GM21825 (cell line): ENCODE data around the gene FYCO1.
"Not testable (repeated sequence)": the region's sequence is repeated elsewhere in the genome, so short reads cannot be mapped to it uniquely, and the experiment has no call there.

Source experiments
- ATAC-seq: cut with Tn5 transposase; IDR thresholded peaks from one replicate; pipeline ENCODE4 v1.9.1; 2021; ENCODE audit warnings: mild to moderate bottlenecking, moderate library complexity; ENCODE audit not compliant: unreplicated experiment

The FYCO1 gene

DNA sequence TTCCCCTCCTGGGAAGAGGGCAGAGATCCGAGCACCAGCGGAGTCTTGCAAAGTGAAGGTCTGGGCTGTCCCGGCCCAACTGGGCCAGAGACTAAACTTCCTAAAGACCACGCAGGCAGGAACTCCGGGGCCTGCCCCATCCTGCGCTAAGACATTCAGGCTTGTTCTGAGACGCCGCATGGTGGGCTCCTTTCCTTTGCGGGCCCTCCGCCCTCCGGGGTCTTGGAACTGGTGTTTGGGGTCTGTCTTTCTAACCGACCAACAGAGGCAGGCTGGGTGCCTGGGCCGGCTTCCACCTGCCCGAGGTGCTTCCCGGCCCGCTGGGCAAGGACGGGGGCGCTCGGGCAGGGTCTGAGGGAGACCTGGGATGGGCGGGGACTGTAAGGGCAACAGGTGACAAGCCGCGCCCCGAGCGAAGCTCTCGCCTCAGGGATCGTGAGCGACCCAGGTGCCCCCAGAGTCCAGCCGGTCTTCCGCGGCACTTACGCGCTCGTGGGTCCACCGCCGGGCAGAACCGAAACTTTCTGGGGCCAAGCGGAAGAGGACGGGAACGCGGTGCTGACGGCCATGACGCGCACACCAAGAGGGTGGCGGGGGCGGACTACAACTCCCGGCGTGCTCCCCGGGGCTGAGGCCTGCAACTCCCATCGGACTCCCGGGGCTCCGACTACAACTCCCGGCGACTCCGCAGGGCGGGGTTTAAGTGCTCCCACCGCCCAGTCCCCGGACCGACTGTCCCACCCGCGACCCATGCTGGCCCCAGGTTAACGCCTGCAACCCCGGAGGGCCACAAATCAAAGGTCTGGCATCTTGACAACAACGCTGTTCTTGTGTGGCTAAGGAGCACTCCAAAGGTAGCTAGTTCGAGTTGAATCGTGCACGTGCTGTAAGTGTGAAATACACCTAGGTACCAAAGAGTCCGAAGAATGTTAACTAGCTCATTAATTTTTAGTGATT lies at the start of gene FYCO1:
Gene FYCO1, minus strand, starts transcription at position 589 of the 957 bp plus-strand sequence. CDS start 10,914 bp downstream, outside the sequence.
- ATAC-seq = peak; percentile 85

DNA sequence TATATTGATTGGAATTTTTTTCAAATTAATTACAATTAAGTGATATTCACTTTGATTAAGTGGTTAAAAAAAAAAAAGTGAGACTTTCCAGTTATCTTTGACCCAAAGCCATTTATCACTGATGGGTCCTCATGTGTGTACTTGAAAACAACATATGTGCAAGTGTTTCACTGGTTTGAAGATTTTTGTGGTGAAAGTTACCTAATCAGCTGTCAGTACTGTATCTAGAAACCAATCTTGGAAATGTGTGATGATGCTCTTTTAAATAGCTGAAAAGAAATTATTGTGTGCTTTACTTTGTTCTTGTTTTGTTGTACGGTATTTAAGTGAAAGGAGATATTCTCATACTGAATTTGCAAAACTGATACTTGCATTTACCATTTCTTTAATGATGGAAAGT lies 43.3 kb upstream of the FYCO1 start:
- ATAC-seq = no peak

DNA sequence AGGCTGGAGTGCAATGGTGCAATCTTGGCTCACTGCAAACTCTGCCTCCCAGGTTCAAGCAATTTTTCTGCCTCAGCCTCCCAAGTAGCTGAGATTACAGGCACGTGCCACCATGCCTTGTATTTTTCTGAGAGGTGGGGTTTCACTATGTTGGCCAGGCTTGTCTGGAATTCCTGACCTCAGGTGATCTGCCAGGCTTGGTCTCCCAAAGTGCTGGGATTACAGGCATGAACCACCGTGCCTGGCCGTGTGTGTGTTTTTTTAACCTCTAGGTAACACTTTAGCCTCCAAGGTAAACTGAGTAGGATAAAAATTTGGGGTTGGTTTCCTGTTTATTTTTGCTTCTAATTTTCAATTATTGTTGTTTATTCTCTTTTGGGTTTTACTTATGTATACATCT lies 42.4 kb upstream of the FYCO1 start:
- ATAC-seq = not testable (repeated sequence)

DNA sequence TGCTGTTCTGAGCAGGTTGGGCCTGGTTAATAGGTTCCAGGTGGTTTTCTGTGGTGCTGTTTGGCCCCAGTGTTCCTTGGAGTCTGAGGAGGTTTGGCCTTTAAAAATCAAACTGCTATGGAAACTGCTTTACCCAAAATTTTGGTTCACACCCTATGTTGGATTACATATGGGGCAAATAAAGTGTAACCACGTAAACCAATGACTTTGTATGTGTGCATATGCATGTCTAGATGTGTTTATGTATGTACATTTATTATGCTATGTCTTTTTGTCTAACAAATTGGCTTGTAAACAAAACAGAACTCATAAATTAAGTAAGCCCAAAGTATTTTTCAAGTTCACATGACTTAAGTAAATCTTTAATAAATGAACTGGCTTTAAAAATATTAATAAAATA lies 40.6 kb upstream of the FYCO1 start:
- ATAC-seq = no peak

- no peak for ATAC-seq
Observed at GRCh38 chr3:46031747-46032146, 36.1 kb upstream of the FYCO1 start.

GRCh38 chr3:46031269-46031668 lies 35.6 kb upstream of the FYCO1 start:
- no peak for ATAC-seq

DNA sequence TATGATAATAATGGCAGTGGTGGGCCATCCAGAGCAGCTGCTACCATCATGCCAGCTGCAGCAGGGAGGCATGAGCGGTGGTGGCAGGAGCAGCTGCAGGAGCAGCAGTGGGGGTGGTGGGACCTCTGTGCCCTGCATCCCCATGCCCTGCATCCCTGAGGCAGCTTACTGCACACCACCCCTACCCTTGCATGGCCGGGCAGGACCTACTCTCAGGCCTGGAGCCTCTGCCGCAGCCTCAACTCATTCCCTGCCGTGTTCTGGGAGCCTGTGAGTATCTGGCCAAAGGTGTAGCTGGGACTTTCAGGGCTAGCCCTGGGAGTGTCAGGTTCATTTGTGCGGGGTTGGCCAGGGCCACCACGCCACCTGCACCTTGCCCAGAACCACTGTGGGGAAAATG lies 35.0 kb upstream of the FYCO1 start:
- ATAC-seq = no peak

DNA sequence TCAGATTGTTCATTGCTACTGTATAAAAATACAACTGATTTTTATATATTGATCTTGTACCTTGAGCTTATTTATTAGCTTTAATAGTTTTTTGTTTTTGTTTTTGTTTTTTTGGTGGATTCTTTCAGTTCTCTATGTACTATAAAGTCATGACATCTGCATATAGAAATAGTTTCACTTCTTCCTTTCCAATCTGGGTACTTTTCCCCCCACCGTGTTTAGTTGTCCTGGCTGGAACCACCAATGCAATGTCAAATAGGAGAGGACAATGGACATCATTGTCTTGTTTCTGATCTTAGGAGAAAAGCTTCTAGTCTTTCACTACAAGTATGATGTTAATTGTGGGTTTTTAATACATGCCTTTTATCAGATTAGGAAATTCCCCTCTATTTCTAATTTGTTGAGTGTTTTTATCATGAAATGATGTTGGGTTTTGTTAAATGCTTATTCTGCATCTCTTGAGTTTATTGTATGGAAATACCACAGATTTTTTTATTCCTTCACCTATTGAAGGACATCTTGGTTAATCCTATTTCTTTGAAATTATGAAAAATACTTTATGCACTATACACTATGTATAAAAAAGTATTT lies 34.4 kb upstream of the FYCO1 start:
- ATAC-seq = peak; percentile 50

GRCh38 chr3:46027736-46028397 lies 32.2 kb upstream of the FYCO1 start:
- ATAC-seq = no peak

- no peak for ATAC-seq
Observed at GRCh38 chr3:46027021-46027705, 31.5 kb upstream of the FYCO1 start, which contains the start of gene XCR1. TSS of gene XCR1 (minus strand) at chr3:46027483. CDS start at chr3:46021947, 5,536 bp downstream.

GRCh38 chr3:46025139-46025538 lies 29.5 kb upstream of the FYCO1 start:
- ATAC-seq = no peak

- no peak for ATAC-seq
Observed at GRCh38 chr3:46024131-46024530, 28.5 kb upstream of the FYCO1 start.

DNA sequence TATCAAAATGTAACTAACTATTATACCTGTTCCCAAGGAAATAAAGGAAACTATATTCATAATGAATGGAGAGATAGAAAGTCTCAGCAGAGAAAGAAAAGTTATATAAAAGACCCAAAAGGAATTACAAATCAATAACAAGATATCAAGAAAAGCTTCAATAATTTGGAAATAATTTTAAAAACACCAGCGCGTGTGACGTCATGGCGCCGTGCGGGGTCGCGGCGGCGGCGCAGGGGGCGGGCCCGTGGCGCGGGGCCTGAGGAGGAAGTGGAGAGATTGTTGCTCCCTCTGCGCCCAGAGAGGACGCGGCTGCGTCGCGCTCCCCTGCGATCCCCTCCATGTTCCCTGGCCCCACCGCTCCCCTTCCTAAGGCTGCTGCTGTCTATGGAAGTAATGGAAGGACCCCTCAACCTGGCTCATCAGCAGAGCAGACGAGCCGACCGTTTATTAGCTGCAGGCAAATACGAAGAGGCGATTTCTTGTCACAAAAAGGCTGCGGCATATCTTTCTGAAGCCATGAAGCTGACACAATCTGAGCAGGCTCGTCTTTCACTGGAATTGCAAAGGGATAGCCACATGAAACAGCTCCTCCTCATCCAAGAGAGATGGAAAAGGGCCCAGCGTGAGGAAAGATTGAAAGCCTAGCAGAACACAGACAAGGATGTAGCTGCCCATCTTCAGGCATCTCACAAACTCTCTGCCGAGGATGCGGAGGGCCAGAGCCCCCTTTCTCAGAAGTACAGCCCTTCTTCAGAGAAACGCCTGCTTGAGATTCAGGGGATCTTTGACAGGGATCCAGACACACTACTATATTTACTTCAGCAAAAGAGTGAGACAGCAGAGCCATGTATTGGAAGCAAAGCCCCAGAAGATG lies 27.5 kb upstream of the FYCO1 start:
- ATAC-seq = no peak

GRCh38 chr3:46021516-46021915 lies 25.9 kb upstream of the FYCO1 start:
- ATAC-seq = no peak

- no peak for ATAC-seq
Observed at GRCh38 chr3:46020766-46021510, 25.3 kb upstream of the FYCO1 start.

GRCh38 chr3:46019707-46020106 lies 24.1 kb upstream of the FYCO1 start:
- ATAC-seq = no peak

GRCh38 chr3:46017720-46018119 lies 22.1 kb upstream of the FYCO1 start:
- ATAC-seq = no peak

- ATAC-seq = no peak
Observed at GRCh38 chr3:46013316-46014094, 17.9 kb upstream of the FYCO1 start.

- no peak for ATAC-seq
Observed at GRCh38 chr3:46012246-46012645, 16.6 kb upstream of the FYCO1 start.
